ENCODE data around the gene ALOX5AP. TPM values are rescaled to one million over a fixed set of nuclear protein-coding genes. Genes with fewer than 3 reads are reported as not detected.

ALOX5AP gene
- total RNA-seq, 3 donors from 2014 or later = 5.7 to 8.4 (median 7.1) TPM

- ATAC-seq (no peak), DNase-seq (no peak)
- H3K36me3 Mint-ChIP-seq (ENCODE audit: insufficient read depth) = no peaks in the 10 kb centered on the region
- no peaks in the 10 kb centered on the region for H3K4me1 Mint-ChIP-seq (ENCODE audit: low read depth)
- H3K27me3 Mint-ChIP-seq (ENCODE audit: low read depth) = peaks cover 2% of the 10 kb centered on the region
- H3K4me3 Mint-ChIP-seq = no peak overlapping the region
- no peaks in the 10 kb centered on the region for H3K9me3 Mint-ChIP-seq
Observed at GRCh38 chr13:30705680-30706079, 29.7 kb upstream of the ALOX5AP start.

- H3K27me3 Mint-ChIP-seq (ENCODE audit: low read depth) = no peaks in the 10 kb centered on the region
- H3K36me3 Mint-ChIP-seq (ENCODE audit: insufficient read depth) = no peaks in the 10 kb centered on the region
- no peaks in the 10 kb centered on the region for H3K9me3 Mint-ChIP-seq
- ATAC-seq (no peak), DNase-seq (no peak)
- no peak overlapping the region for H3K4me3 Mint-ChIP-seq
- peaks cover 2% of the 10 kb centered on the region for H3K4me1 Mint-ChIP-seq (ENCODE audit: low read depth)
Observed at GRCh38 chr13:30708541-30708940, 26.8 kb upstream of the ALOX5AP start.

- H3K36me3 Mint-ChIP-seq (ENCODE audit: insufficient read depth) = no peaks in the 10 kb centered on the region
- no peak overlapping the region for H3K4me3 Mint-ChIP-seq
Observed at GRCh38 chr13:30710442-30710841, 24.9 kb upstream of the ALOX5AP start.

GRCh38 chr13:30711375-30711774 lies 24.0 kb upstream of the ALOX5AP start:
- Mint-ChIP-seq H3K27me3 (ENCODE audit: low read depth) (no peaks in the 10 kb centered on the region), H3K9me3 (no peaks in the 10 kb centered on the region), H3K4me1 (ENCODE audit: low read depth) (peaks cover 2% of the 10 kb centered on the region), H3K4me3 (no peak overlapping the region), H3K36me3 (ENCODE audit: insufficient read depth) (no peaks in the 10 kb centered on the region)
- DNase-seq (no peak), ATAC-seq (peak; percentile 27 to 48)

More at GRCh38 chr13:30710442-30710841, 24.9 kb upstream of the ALOX5AP start:
- ATAC-seq (no peak), DNase-seq (no peak)
- H3K9me3 Mint-ChIP-seq = no peaks in the 10 kb centered on the region
- H3K4me1 Mint-ChIP-seq (ENCODE audit: low read depth) = peaks cover 2% of the 10 kb centered on the region
- no peaks in the 10 kb centered on the region for H3K27me3 Mint-ChIP-seq (ENCODE audit: low read depth)

- DNase-seq = no peak
- Mint-ChIP-seq H3K27me3 (ENCODE audit: low read depth) (no peaks in the 10 kb centered on the region), H3K36me3 (ENCODE audit: insufficient read depth) (no peaks in the 10 kb centered on the region), H3K9me3 (no peaks in the 10 kb centered on the region), H3K4me1 (ENCODE audit: low read depth) (peaks cover 2% of the 10 kb centered on the region), H3K4me3 (no peak overlapping the region)
- ATAC-seq = no peak
Observed at GRCh38 chr13:30711837-30712236, 23.5 kb upstream of the ALOX5AP start.

- Mint-ChIP-seq H3K36me3 (ENCODE audit: insufficient read depth) (no peaks in the 10 kb centered on the region), H3K27me3 (ENCODE audit: low read depth) (no peaks in the 10 kb centered on the region), H3K4me1 (ENCODE audit: low read depth) (peaks cover 2% of the 10 kb centered on the region), H3K4me3 (no peak overlapping the region), H3K9me3 (no peaks in the 10 kb centered on the region)
- ATAC-seq (peak in 1 of 2 donors; percentile 50), DNase-seq (no peak)
Observed at GRCh38 chr13:30712536-30713532, 22.5 kb upstream of the ALOX5AP start.

- H3K4me1 Mint-ChIP-seq (ENCODE audit: low read depth) = peaks cover 2% of the 10 kb centered on the region
- H3K36me3 Mint-ChIP-seq (ENCODE audit: insufficient read depth) = no peaks in the 10 kb centered on the region
- no peak for ATAC-seq
- no peak overlapping the region for H3K4me3 Mint-ChIP-seq
- no peaks in the 10 kb centered on the region for H3K27me3 Mint-ChIP-seq (ENCODE audit: low read depth)
- DNase-seq = no peak
- no peaks in the 10 kb centered on the region for H3K9me3 Mint-ChIP-seq
Observed at GRCh38 chr13:30714629-30715371, 20.5 kb upstream of the ALOX5AP start.

- Mint-ChIP-seq H3K9me3 (no peaks in the 10 kb centered on the region), H3K36me3 (ENCODE audit: insufficient read depth) (no peaks in the 10 kb centered on the region), H3K27me3 (ENCODE audit: low read depth) (no peaks in the 10 kb centered on the region), H3K4me1 (ENCODE audit: low read depth) (peaks cover 6% of the 10 kb centered on the region), H3K4me3 (no peak overlapping the region)
- DNase-seq = no peak
- ATAC-seq = no peak
Observed at GRCh38 chr13:30715372-30715756, 20.0 kb upstream of the ALOX5AP start.

- DNase-seq (no peak), ATAC-seq (no peak)
- no peak overlapping the region for H3K4me3 Mint-ChIP-seq
- H3K9me3 Mint-ChIP-seq = no peaks in the 10 kb centered on the region
- no peaks in the 10 kb centered on the region for H3K27me3 Mint-ChIP-seq (ENCODE audit: low read depth)
- H3K36me3 Mint-ChIP-seq (ENCODE audit: insufficient read depth) = no peaks in the 10 kb centered on the region
- H3K4me1 Mint-ChIP-seq (ENCODE audit: low read depth) = peaks cover 11% of the 10 kb centered on the region
Observed at GRCh38 chr13:30715837-30716236, 19.5 kb upstream of the ALOX5AP start.

GRCh38 chr13:30718661-30719524 lies 16.4 kb upstream of the ALOX5AP start:
- no peaks in the 10 kb centered on the region for H3K36me3 Mint-ChIP-seq (ENCODE audit: insufficient read depth)
- peaks cover 12% of the 10 kb centered on the region for H3K4me1 Mint-ChIP-seq (ENCODE audit: low read depth)
- ATAC-seq = no peak
- H3K9me3 Mint-ChIP-seq = no peaks in the 10 kb centered on the region
- no peak for DNase-seq
- no peaks in the 10 kb centered on the region for H3K27me3 Mint-ChIP-seq (ENCODE audit: low read depth)
- no peak overlapping the region for H3K4me3 Mint-ChIP-seq

- Mint-ChIP-seq H3K36me3 (ENCODE audit: insufficient read depth) (no peaks in the 10 kb centered on the region), H3K4me3 (no peak overlapping the region), H3K27me3 (ENCODE audit: low read depth) (no peaks in the 10 kb centered on the region), H3K9me3 (no peaks in the 10 kb centered on the region), H3K4me1 (ENCODE audit: low read depth) (peaks cover 12% of the 10 kb centered on the region)
- DNase-seq = no peak
- ATAC-seq = no peak
Observed at GRCh38 chr13:30719525-30719914, 15.8 kb upstream of the ALOX5AP start.

- Mint-ChIP-seq H3K27me3 (ENCODE audit: low read depth) (no peaks in the 10 kb centered on the region), H3K4me1 (ENCODE audit: low read depth) (peaks cover 12% of the 10 kb centered on the region), H3K9me3 (peaks cover 4% of the 10 kb centered on the region), H3K4me3 (no peak overlapping the region), H3K36me3 (ENCODE audit: insufficient read depth) (no peaks in the 10 kb centered on the region)
- ATAC-seq (no peak), DNase-seq (no peak)
Observed at GRCh38 chr13:30720172-30720869, 15.0 kb upstream of the ALOX5AP start.

- no peak overlapping the region for H3K4me3 Mint-ChIP-seq
- no peak for ATAC-seq
- peaks cover 12% of the 10 kb centered on the region for H3K4me1 Mint-ChIP-seq (ENCODE audit: low read depth)
- no peaks in the 10 kb centered on the region for H3K36me3 Mint-ChIP-seq (ENCODE audit: insufficient read depth)
- no peaks in the 10 kb centered on the region for H3K27me3 Mint-ChIP-seq (ENCODE audit: low read depth)
- no peak for DNase-seq
- peaks cover 4% of the 10 kb centered on the region for H3K9me3 Mint-ChIP-seq
Observed at GRCh38 chr13:30721936-30722335, 13.4 kb upstream of the ALOX5AP start.
